ENCODE measurements around the gene CYB561D2.
A peak's percentile ranks its signal among the peaks of the same experiment; 100 is the strongest.
"Not testable (repeated sequence)": the region's sequence is repeated elsewhere in the genome, so short reads cannot be mapped to it uniquely, and the experiment has no call there.

The CYB561D2 gene

GRCh38 chr3:50350527-50351322 is at the start of gene CYB561D2, which contains the start of gene NPRL2:
Gene CYB561D2 (plus strand): TSS chr3:50350862. CDS start chr3:50351434, 572 bp downstream.
Gene NPRL2 (minus strand): TSS chr3:50350775. CDS start chr3:50350652, 123 bp downstream.
- H3K4me1 ChIP-seq (ENCODE audit: control insufficient read depth in 5 of 5, insufficient read depth in 5 of 5, low read length in 5 of 5) = peaks cover 11 to 44% (median 36%) of the 10 kb centered on the region in 5 donors
- H3K9ac ChIP-seq (ENCODE audit: low read length in 5 of 5) = peak within 1 kb of the TSS; percentile 71 to 92 (median 76)
- H3K27ac ChIP-seq (ENCODE audit: low read depth, low read length) = peak within 1 kb of the TSS; percentile 86
- no peaks in the 10 kb centered on the region for H3K9me3 ChIP-seq (ENCODE audit: control insufficient read depth in 5 of 5, low read length in 5 of 5)
- H3K36me3 ChIP-seq (ENCODE audit: control insufficient read depth in 5 of 5, insufficient read depth in 5 of 5, low read length in 5 of 5) = peaks cover 0 to 46% (median 44%) of the 10 kb centered on the region in 5 donors
- no peaks in the 10 kb centered on the region for H3K27me3 ChIP-seq (ENCODE audit: control insufficient read depth in 5 of 5, insufficient read depth in 4 of 5, low read length in 5 of 5)
- H3K4me3 ChIP-seq (ENCODE audit: low read depth in 1 of 5, low read length in 5 of 5) = peak within 1 kb of the TSS; percentile 84 to 99 (median 92)

GRCh38 chr3:50302095-50303012 is 48.3 kb upstream of the CYB561D2 start:
- peak overlapping the region in 3 of 5 donors; percentile 38 to 49 (median 42) for H3K4me3 ChIP-seq (ENCODE audit: low read depth in 1 of 5, low read length in 5 of 5)
- H3K36me3 ChIP-seq (ENCODE audit: control insufficient read depth in 5 of 5, insufficient read depth in 5 of 5, low read length in 5 of 5) = peaks cover 0 to 2% (median 0%) of the 10 kb centered on the region in 5 donors
- peak overlapping the region in 2 of 5 donors; percentile 60 to 66 for H3K9ac ChIP-seq (ENCODE audit: low read length in 5 of 5)
- no peaks in the 10 kb centered on the region for H3K27me3 ChIP-seq (ENCODE audit: control insufficient read depth in 5 of 5, insufficient read depth in 4 of 5, low read length in 5 of 5)
- no peaks in the 10 kb centered on the region for H3K9me3 ChIP-seq (ENCODE audit: control insufficient read depth in 5 of 5, low read length in 5 of 5)
- H3K27ac ChIP-seq (ENCODE audit: low read depth, low read length) = peak overlapping the region; percentile 57
- peaks cover 14 to 52% (median 41%) of the 10 kb centered on the region in 5 donors for H3K4me1 ChIP-seq (ENCODE audit: control insufficient read depth in 5 of 5, insufficient read depth in 5 of 5, low read length in 5 of 5)

- Histone ChIP-seq H3K36me3 (ENCODE audit: control insufficient read depth in 5 of 5, insufficient read depth in 5 of 5, low read length in 5 of 5) (no peaks in the 10 kb centered on the region), H3K27me3 (ENCODE audit: control insufficient read depth in 5 of 5, insufficient read depth in 4 of 5, low read length in 5 of 5) (no peaks in the 10 kb centered on the region), H3K4me3 (ENCODE audit: low read depth in 1 of 5, low read length in 5 of 5) (peak within 1 kb of the TSS in 4 of 5 donors; percentile 38 to 51 (median 46)), H3K9ac (ENCODE audit: low read length in 5 of 5) (peak within 1 kb of the TSS in 2 of 5 donors; percentile 60 to 66), H3K9me3 (ENCODE audit: control insufficient read depth in 5 of 5, low read length in 5 of 5) (no peaks in the 10 kb centered on the region), H3K27ac (ENCODE audit: low read depth, low read length) (peak within 1 kb of the TSS; percentile 57), H3K4me1 (ENCODE audit: control insufficient read depth in 5 of 5, insufficient read depth in 5 of 5, low read length in 5 of 5) (peaks cover 14 to 46% (median 37%) of the 10 kb centered on the region in 5 donors)
These were observed 47.4 kb upstream of the CYB561D2 start, which contains the start of gene HYAL1 for GRCh38 chr3:50303013-50303815. Gene HYAL1 (minus strand): TSS chr3:50303574. CDS start chr3:50302956, 618 bp downstream.

GRCh38 chr3:50304601-50305000 is 46.1 kb upstream of the CYB561D2 start:
- peaks cover 13 to 37% (median 27%) of the 10 kb centered on the region in 5 donors for H3K4me1 ChIP-seq (ENCODE audit: control insufficient read depth in 5 of 5, insufficient read depth in 5 of 5, low read length in 5 of 5)
- H3K4me3 ChIP-seq (ENCODE audit: low read depth in 1 of 5, low read length in 5 of 5) = no peak overlapping the region
- no peaks in the 10 kb centered on the region for H3K27me3 ChIP-seq (ENCODE audit: control insufficient read depth in 5 of 5, insufficient read depth in 4 of 5, low read length in 5 of 5)
- H3K27ac ChIP-seq (ENCODE audit: low read depth, low read length) = no peak overlapping the region
- H3K36me3 ChIP-seq (ENCODE audit: control insufficient read depth in 5 of 5, insufficient read depth in 5 of 5, low read length in 5 of 5) = no peaks in the 10 kb centered on the region
- H3K9ac ChIP-seq (ENCODE audit: low read length in 5 of 5) = no peak overlapping the region
- no peaks in the 10 kb centered on the region for H3K9me3 ChIP-seq (ENCODE audit: control insufficient read depth in 5 of 5, low read length in 5 of 5)

GRCh38 chr3:50312041-50312440 is 38.6 kb upstream of the CYB561D2 start:
- H3K27me3 ChIP-seq (ENCODE audit: control insufficient read depth in 5 of 5, insufficient read depth in 4 of 5, low read length in 5 of 5); H3K9ac ChIP-seq (ENCODE audit: low read length in 5 of 5); H3K9me3 ChIP-seq (ENCODE audit: control insufficient read depth in 5 of 5, low read length in 5 of 5); H3K27ac ChIP-seq (ENCODE audit: low read depth, low read length); H3K4me3 ChIP-seq (ENCODE audit: low read depth in 1 of 5, low read length in 5 of 5): not testable (repeated sequence)
- Histone ChIP-seq H3K36me3 (ENCODE audit: control insufficient read depth in 5 of 5, insufficient read depth in 5 of 5, low read length in 5 of 5) (peaks cover 0 to 27% (median 20%) of the 10 kb centered on the region in 5 donors), H3K4me1 (ENCODE audit: control insufficient read depth in 5 of 5, insufficient read depth in 5 of 5, low read length in 5 of 5) (peaks cover 3 to 23% (median 17%) of the 10 kb centered on the region in 5 donors)

GRCh38 chr3:50314342-50314741 is 36.3 kb upstream of the CYB561D2 start:
- Histone ChIP-seq H3K9ac (ENCODE audit: low read length in 5 of 5) (peak overlapping the region in 1 of 5 donors; percentile 5), H3K36me3 (ENCODE audit: control insufficient read depth in 5 of 5, insufficient read depth in 5 of 5, low read length in 5 of 5) (peaks cover 0 to 46% (median 42%) of the 10 kb centered on the region in 5 donors), H3K4me1 (ENCODE audit: control insufficient read depth in 5 of 5, insufficient read depth in 5 of 5, low read length in 5 of 5) (peaks cover 16 to 46% (median 37%) of the 10 kb centered on the region in 5 donors), H3K9me3 (ENCODE audit: control insufficient read depth in 5 of 5, low read length in 5 of 5) (no peaks in the 10 kb centered on the region), H3K4me3 (ENCODE audit: low read depth in 1 of 5, low read length in 5 of 5) (no peak overlapping the region), H3K27me3 (ENCODE audit: control insufficient read depth in 5 of 5, insufficient read depth in 4 of 5, low read length in 5 of 5) (no peaks in the 10 kb centered on the region), H3K27ac (ENCODE audit: low read depth, low read length) (peak overlapping the region; percentile 25)

- H3K27ac ChIP-seq (ENCODE audit: low read depth, low read length) = peak overlapping the region; percentile 25
These were observed 35.8 kb upstream of the CYB561D2 start for GRCh38 chr3:50314816-50315215.

GRCh38 chr3:50316657-50317242 is 33.9 kb upstream of the CYB561D2 start:
- Histone ChIP-seq H3K27ac (ENCODE audit: low read depth, low read length) (peak overlapping the region; percentile 23), H3K9me3 (ENCODE audit: control insufficient read depth in 5 of 5, low read length in 5 of 5) (no peaks in the 10 kb centered on the region), H3K4me1 (ENCODE audit: control insufficient read depth in 5 of 5, insufficient read depth in 5 of 5, low read length in 5 of 5) (peaks cover 26 to 63% (median 52%) of the 10 kb centered on the region in 5 donors), H3K4me3 (ENCODE audit: low read depth in 1 of 5, low read length in 5 of 5) (no peak overlapping the region), H3K27me3 (ENCODE audit: control insufficient read depth in 5 of 5, insufficient read depth in 4 of 5, low read length in 5 of 5) (no peaks in the 10 kb centered on the region), H3K9ac (ENCODE audit: low read length in 5 of 5) (peak overlapping the region in 1 of 5 donors; percentile 53), H3K36me3 (ENCODE audit: control insufficient read depth in 5 of 5, insufficient read depth in 5 of 5, low read length in 5 of 5) (peaks cover 0 to 54% (median 49%) of the 10 kb centered on the region in 5 donors)

More at GRCh38 chr3:50314816-50315215, 35.8 kb upstream of the CYB561D2 start:
- H3K4me1 ChIP-seq (ENCODE audit: control insufficient read depth in 5 of 5, insufficient read depth in 5 of 5, low read length in 5 of 5) = peaks cover 20 to 51% (median 42%) of the 10 kb centered on the region in 5 donors
- H3K27me3 ChIP-seq (ENCODE audit: control insufficient read depth in 5 of 5, insufficient read depth in 4 of 5, low read length in 5 of 5) = no peaks in the 10 kb centered on the region
- H3K9me3 ChIP-seq (ENCODE audit: control insufficient read depth in 5 of 5, low read length in 5 of 5) = no peaks in the 10 kb centered on the region
- H3K36me3 ChIP-seq (ENCODE audit: control insufficient read depth in 5 of 5, insufficient read depth in 5 of 5, low read length in 5 of 5) = peaks cover 0 to 51% (median 47%) of the 10 kb centered on the region in 5 donors
- H3K9ac ChIP-seq (ENCODE audit: low read length in 5 of 5) = no peak overlapping the region
- no peak overlapping the region for H3K4me3 ChIP-seq (ENCODE audit: low read depth in 1 of 5, low read length in 5 of 5)

GRCh38 chr3:50317300-50317699 is 33.4 kb upstream of the CYB561D2 start:
- Histone ChIP-seq H3K4me1 (ENCODE audit: control insufficient read depth in 5 of 5, insufficient read depth in 5 of 5, low read length in 5 of 5) (peaks cover 26 to 68% (median 57%) of the 10 kb centered on the region in 5 donors), H3K9ac (ENCODE audit: low read length in 5 of 5) (peak overlapping the region in 1 of 5 donors; percentile 53), H3K27me3 (ENCODE audit: control insufficient read depth in 5 of 5, insufficient read depth in 4 of 5, low read length in 5 of 5) (no peaks in the 10 kb centered on the region), H3K4me3 (ENCODE audit: low read depth in 1 of 5, low read length in 5 of 5) (no peak overlapping the region), H3K27ac (ENCODE audit: low read depth, low read length) (peak overlapping the region; percentile 23), H3K36me3 (ENCODE audit: control insufficient read depth in 5 of 5, insufficient read depth in 5 of 5, low read length in 5 of 5) (peaks cover 0 to 54% (median 49%) of the 10 kb centered on the region in 5 donors), H3K9me3 (ENCODE audit: control insufficient read depth in 5 of 5, low read length in 5 of 5) (no peaks in the 10 kb centered on the region)

All from subcutaneous abdominal adipose tissue (tissue), 5 donors.